IMR-90 (cell line): ENCODE results near the gene FBXL16. TPM values are rescaled to one million over a fixed set of nuclear protein-coding genes. Genes with fewer than 3 reads are reported as not detected.

Experiments used
- ATAC-seq: fragments of 200-7000 bp; cut with Tn5 transposase; 2 replicates; pipeline ENCODE4 v1.9.1; 2020; ENCODE audit warnings: low read depth, mild to moderate bottlenecking, moderate library complexity
- BruUV-seq: library from RNA; stranded (reverse); fragments of 400-500 nt; replicated peaks from 2 replicates; lab custom pipeline; 2021; lab: Mats Ljungman, UMichigan
- CTCF ChIA-PET: fragments of 300-600 bp; formaldehyde crosslinking; extraction: SDS; loops from one replicate; lab custom pipeline; 2021; ENCODE audit warnings: antibody characterized with exemption; lab: Yijun Ruan, JAX
- POLR2A ChIA-PET: fragments of 300-600 bp; sonication (Branson Sonifier 250); formaldehyde crosslinking; loops from one replicate; lab custom pipeline; 2022; ENCODE audit warnings: antibody characterized with exemption; ENCODE audit not compliant: unreplicated experiment; lab: Charles Lee
- DNase-seq: peaks from one replicate; pipeline ENCODE4 v3.0.0; 2013
- H2AFZ ChIP-seq: replicated peaks from 2 replicates; pipeline ENCODE3; 2013; ENCODE audit warnings: low read length, mild to moderate bottlenecking; ENCODE audit not compliant: poor library complexity
- H2AK5ac ChIP-seq: 2 replicates; pipeline ENCODE4 v1.6.1; 2013; ENCODE audit warnings: low read depth, low read length, inconsistent platforms
- H2AK9ac ChIP-seq: replicated peaks from 2 replicates; pipeline ENCODE3; 2013; ENCODE audit warnings: mild to moderate bottlenecking, low read depth, low read length, moderate library complexity; ENCODE audit not compliant: poor library complexity
- H2BK120ac ChIP-seq: 2 replicates; pipeline ENCODE4 v1.6.1; 2013; ENCODE audit warnings: low read depth, low read length, inconsistent platforms
- H2BK15ac ChIP-seq: 3 replicates; pipeline ENCODE4 v1.6.1; 2013; ENCODE audit warnings: low read depth, low read length, inconsistent platforms
- H2BK20ac ChIP-seq: 2 replicates; pipeline ENCODE4 v1.6.1; 2013; ENCODE audit warnings: low read depth, mild to moderate bottlenecking, inconsistent platforms, low read length, moderate library complexity
- H2BK5ac ChIP-seq: 2 replicates; pipeline ENCODE4 v1.6.1; 2013; ENCODE audit warnings: mild to moderate bottlenecking, low read depth, low read length, inconsistent platforms; ENCODE audit not compliant: poor library complexity, severe bottlenecking
- H3K14ac ChIP-seq: replicated peaks from 2 replicates; pipeline ENCODE4 v1.6.1; 2013; ENCODE audit warnings: low read depth, low read length, inconsistent platforms
- H3K18ac ChIP-seq: 2 replicates; pipeline ENCODE4 v1.6.1; 2013; ENCODE audit warnings: low read depth, low read length, control low read depth
- H3K23ac ChIP-seq: 2 replicates; pipeline ENCODE4 v1.6.1; 2013; ENCODE audit warnings: low read depth, low read length, inconsistent platforms
- H3K27ac ChIP-seq: 2 replicates; pipeline ENCODE4 v1.5.1; 2013; ENCODE audit warnings: mild to moderate bottlenecking, control low read depth, low read length; ENCODE audit not compliant: insufficient read depth
- H3K27me3 ChIP-seq: 2 replicates; pipeline ENCODE4 v1.6.1; 2013; ENCODE audit warnings: low read length; ENCODE audit not compliant: control insufficient read depth, insufficient read depth
- H3K36me3 ChIP-seq: 2 replicates; pipeline ENCODE4 v1.6.1; 2013; ENCODE audit warnings: low read length, mixed read lengths; ENCODE audit not compliant: control insufficient read depth, insufficient read depth
- H3K4ac ChIP-seq: 2 replicates; pipeline ENCODE4 v1.6.1; 2013; ENCODE audit warnings: low read depth, low read length, inconsistent platforms
- H3K4me1 ChIP-seq: 2 replicates; pipeline ENCODE4 v1.6.1; 2013; ENCODE audit warnings: low read length, mixed read lengths; ENCODE audit not compliant: control insufficient read depth, insufficient read depth
- H3K4me2 ChIP-seq: 2 replicates; pipeline ENCODE4 v1.6.1; 2013; ENCODE audit warnings: low read depth, mild to moderate bottlenecking, control low read depth, low read length, moderate library complexity
- H3K4me3 ChIP-seq: 2 replicates; pipeline ENCODE4 v1.5.1; 2013; ENCODE audit warnings: low read depth, mild to moderate bottlenecking, control low read depth, low read length, moderate library complexity; ENCODE audit not compliant: insufficient read depth
- H3K56ac ChIP-seq: 2 replicates; pipeline ENCODE4 v1.6.1; 2013; ENCODE audit warnings: low read length, inconsistent platforms; ENCODE audit not compliant: insufficient read depth; ENCODE audit errors: extremely low read depth
- H3K79me1 ChIP-seq, 2 experiments: 2 replicates each; pipeline ENCODE4 v1.6.1; 2013; ENCODE audit warnings: low read length in 2 of 2, inconsistent platforms in 1 of 2, low read depth in 1 of 2
- H3K9ac ChIP-seq: 2 replicates; pipeline ENCODE4 v1.6.1; 2013; ENCODE audit warnings: low read depth, low read length, control low read depth
- H3K9me1 ChIP-seq: 2 replicates; pipeline ENCODE4 v1.6.1; 2013; ENCODE audit warnings: low read length, inconsistent platforms; ENCODE audit not compliant: insufficient read depth
- H3K9me3 ChIP-seq: 2 replicates; pipeline ENCODE4 v1.6.1; 2013; ENCODE audit warnings: low read length; ENCODE audit not compliant: control insufficient read depth, insufficient read depth
- H4K20me1 ChIP-seq: 2 replicates; pipeline ENCODE4 v1.6.1; 2013; ENCODE audit warnings: low read length, inconsistent platforms; ENCODE audit not compliant: insufficient read depth
- H4K5ac ChIP-seq: 2 replicates; pipeline ENCODE4 v1.6.1; 2013; ENCODE audit warnings: mild to moderate bottlenecking, low read depth, low read length, control low read depth
- H4K8ac ChIP-seq, 2 experiments: 2 replicates each; pipeline ENCODE4 v1.6.1; 2013; ENCODE audit warnings: low read depth in 2 of 2, low read length in 2 of 2, control low read depth in 1 of 2, inconsistent platforms in 1 of 2
- H4K91ac ChIP-seq: 2 replicates; pipeline ENCODE4 v1.6.1; 2013; ENCODE audit warnings: low read depth, low read length, inconsistent platforms; ENCODE audit not compliant: insufficient read depth
- BHLHE40 ChIP-seq: fragments of 150-350 bp; IDR thresholded peaks from 2 replicates; pipeline ENCODE4 v1.6.1; 2016; ENCODE audit warnings: mild to moderate bottlenecking, low read depth, low read length
- CTCF ChIP-seq: conservative IDR thresholded peaks from 2 replicates; pipeline ENCODE4 v1.5.1; 2012; ENCODE audit warnings: mild to moderate bottlenecking, low read depth, low read length, improper control_type of control experiment
- ELK1 ChIP-seq: fragments of 150-350 bp; IDR thresholded peaks from 2 replicates; pipeline ENCODE4 v1.6.1; 2016; ENCODE audit warnings: low read depth, mild to moderate bottlenecking, low read length, moderate library complexity, borderline replicate concordance
- RAD21 ChIP-seq: IDR thresholded peaks from 2 replicates; pipeline ENCODE4 v1.6.1; 2012; ENCODE audit warnings: low read length, improper control_type of control experiment
- RCOR1 ChIP-seq: IDR thresholded peaks from 2 replicates; pipeline ENCODE4 v1.6.1; 2012; ENCODE audit warnings: mild to moderate bottlenecking, low read length, improper control_type of control experiment; ENCODE audit not compliant: insufficient replicate concordance
- SMC3 ChIP-seq: fragments of 150-350 bp; IDR thresholded peaks from 2 replicates; pipeline ENCODE4 v1.6.1; 2016; ENCODE audit warnings: low read depth, mild to moderate bottlenecking, antibody characterized with exemption, low read length, moderate library complexity
- WGBS, 2 experiments: methylation state at CpG; one replicate each; pipeline versions ENCODE4 v1.1.5 to v1.1.7; 2013; ENCODE audit warnings: missing lambda C conversion rate in 2 of 2; ENCODE audit not compliant: insufficient read length in 1 of 2; ENCODE audit errors: extremely low coverage in 2 of 2; 5-methylcytosine and 5-hydroxymethylcytosine counted together
- dilution Hi-C: fragments of 300-500 bp; cut with HindIII; formaldehyde crosslinking; loops from one replicate; pipeline ENCODE4 v1.14.3; 2018; ENCODE audit warnings: low sequenced_read_pairs; ENCODE audit not compliant: unreplicated experiment
- in situ Hi-C: fragments of 300-500 bp; cut with MboI; formaldehyde crosslinking; loops from 3 replicates; pipeline ENCODE4 v1.14.3; 2019; ENCODE audit warnings: low sequenced_read_pairs, inconsistent platforms, mixed read lengths
- intact Hi-C: fragments of 100-400 bp; cut with micrococcal nuclease; formaldehyde crosslinking; loops from 2 replicates; pipeline ENCODE4 v1.10.0; 2022
- polyA plus RNA-seq, 3 experiments: library from polyadenylated mRNA; depleted of rRNA; stranded (reverse); fragments of >200 nt; gene quantifications; 2 replicates each; pipeline ENCODE4 v1.2.3, GENCODE V29; 2012; ENCODE audit warnings: low replicate concordance in 1 of 3
- total RNA-seq: library from RNA; depleted of rRNA; stranded (reverse); fragments of >200 nt; gene quantifications from 2 replicates; pipeline ENCODE4 v1.2.3, GENCODE V29; 2012

Gene FBXL16
- total and polyA plus RNA-seq, 2 of the 4 experiments (the other 2 are of a cell fraction) = 0.18 to 2.2 TPM

- Histone ChIP-seq H3K4me2 (no peak overlapping the region), H2BK20ac (no peak overlapping the region), H3K36me3 (peaks cover 47% of the 10 kb centered on the region), H3K4me3 (no peak overlapping the region), H3K14ac (no peak overlapping the region), H3K27me3 (no peaks in the 10 kb centered on the region), H3K4ac (no peak overlapping the region), H2BK120ac (no peak overlapping the region), H3K79me1 (peaks cover 0 to 37% of the 10 kb centered on the region in 2 experiments; a peak in 1 of 4 replicates), H3K9ac (no peak overlapping the region), H4K5ac (no peak overlapping the region), H2BK15ac (no peak overlapping the region), H3K56ac (no peak overlapping the region), H4K8ac (no peak overlapping the region), H2AK9ac (no peak overlapping the region), H4K91ac (no peak overlapping the region), H2AK5ac (no peak overlapping the region), H3K4me1 (peaks cover 14% of the 10 kb centered on the region), H3K18ac (no peak overlapping the region), H4K20me1 (peaks cover 27% of the 10 kb centered on the region), H3K23ac (no peak overlapping the region), H3K27ac (no peak overlapping the region), H2AFZ (no peak overlapping the region), H3K9me1 (peaks cover 4% of the 10 kb centered on the region), H3K9me3 (no peaks in the 10 kb centered on the region), H2BK5ac (no peak overlapping the region)
- in situ Hi-C loops = no loop called here
- CTCF ChIA-PET = no interaction called here
- intact Hi-C loops = no loop called here
- POLR2A ChIA-PET = no interaction called here
- no peak for ATAC-seq
- TSS peak; percentile 68 for BruUV-seq
- dilution Hi-C loops = no loop called here
- no peak for TF ChIP-seq BHLHE40
- TF ChIP-seq RCOR1 = no peak
- no peak for TF ChIP-seq CTCF
- TF ChIP-seq ELK1 = no peak
- TF ChIP-seq SMC3 = no peak
- TF ChIP-seq RAD21 = no peak
- no peak for DNase-seq
- WGBS, 2 experiments = 95% methylated on average over 12 of the region's 19 CpGs; no CpG with 5 or more reads in 1 of the 2 experiments
Measured at GRCh38 chr16:672371-672770, 33.2 kb downstream of the FBXL16 start.
